Middle frontal gyrus (tissue), 1 donor: ENCODE data around the gene RPP14.
"Not testable (repeated sequence)": the region's sequence is repeated elsewhere in the genome, so short reads cannot be mapped to it uniquely, and the experiment has no call there.

Source experiments
- DNase-seq: peaks from one replicate; pipeline ENCODE4 v3.0.0-alpha.2; 2015; ENCODE audit warnings: low spot score; ENCODE audit errors: extremely low spot score

RPP14 gene

DNA sequence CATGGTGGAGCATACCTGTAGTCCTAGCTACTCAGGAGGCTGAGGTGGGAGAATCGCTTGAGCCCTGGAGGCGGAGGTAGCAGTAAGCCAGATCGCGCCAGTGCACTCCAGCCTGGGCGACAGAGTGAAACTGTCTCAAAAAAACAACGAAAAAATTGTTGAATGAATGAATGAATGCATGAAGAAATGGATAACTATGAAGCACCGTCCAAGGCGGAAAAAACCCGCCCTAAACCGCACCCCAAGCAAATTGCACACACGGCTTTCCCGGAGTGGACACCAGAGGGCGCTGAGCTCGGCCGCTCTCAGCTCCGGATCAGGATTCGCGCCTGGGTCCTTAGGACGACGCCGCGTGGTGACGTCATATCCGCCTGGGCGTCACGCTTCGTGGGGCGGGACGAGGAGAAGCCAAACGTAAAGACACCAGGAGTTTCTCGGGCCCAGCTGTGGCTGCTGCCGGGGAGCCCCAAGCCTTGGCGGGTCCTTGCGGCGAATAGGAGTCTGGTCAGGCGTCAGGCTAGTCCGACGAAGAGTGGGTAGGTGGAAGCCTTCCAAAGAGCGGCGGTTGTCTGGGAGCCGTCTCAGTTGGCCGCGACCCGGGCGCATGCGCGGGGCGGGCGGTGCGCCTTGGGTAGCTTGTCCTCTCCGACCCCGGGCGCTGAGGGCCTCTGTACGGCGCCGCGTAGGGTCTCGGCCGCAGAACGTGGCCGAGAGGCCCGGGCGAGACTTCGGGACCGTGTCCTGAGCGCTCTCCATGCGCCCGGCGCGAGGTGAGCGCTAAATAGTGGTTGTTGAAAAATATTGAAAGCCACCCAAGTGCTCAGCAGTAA, at the start of gene RPP14, which contains the start of gene HTD2:
TSS of gene RPP14 (plus strand) at position 364 of the 830 bp plus-strand sequence. CDS start 4,085 bp downstream, outside the sequence.
TSS of gene HTD2 (plus strand) at position 639 of the 830 bp plus-strand sequence. CDS start 11,094 bp downstream, outside the sequence.
- DNase-seq = peak; percentile 91

DNA sequence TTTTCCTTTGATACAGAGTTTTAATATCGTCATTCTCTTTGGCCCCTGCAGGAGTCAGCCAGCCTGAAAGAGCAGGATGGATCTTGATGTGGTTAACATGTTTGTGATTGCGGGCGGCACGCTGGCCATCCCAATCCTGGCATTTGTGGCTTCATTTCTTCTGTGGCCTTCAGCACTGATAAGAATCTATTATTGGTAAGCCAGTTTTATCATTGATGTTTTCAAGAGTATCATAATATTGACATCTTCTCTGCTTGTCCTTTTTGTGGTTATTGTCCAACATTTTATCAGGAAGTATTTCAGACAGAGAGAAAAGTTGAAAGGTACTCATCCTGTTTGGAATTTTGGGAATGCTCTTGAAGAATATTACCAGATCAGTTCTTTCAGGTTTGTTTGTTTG, 49.5 kb upstream of the RPP14 start:
- DNase-seq = no peak

DNA sequence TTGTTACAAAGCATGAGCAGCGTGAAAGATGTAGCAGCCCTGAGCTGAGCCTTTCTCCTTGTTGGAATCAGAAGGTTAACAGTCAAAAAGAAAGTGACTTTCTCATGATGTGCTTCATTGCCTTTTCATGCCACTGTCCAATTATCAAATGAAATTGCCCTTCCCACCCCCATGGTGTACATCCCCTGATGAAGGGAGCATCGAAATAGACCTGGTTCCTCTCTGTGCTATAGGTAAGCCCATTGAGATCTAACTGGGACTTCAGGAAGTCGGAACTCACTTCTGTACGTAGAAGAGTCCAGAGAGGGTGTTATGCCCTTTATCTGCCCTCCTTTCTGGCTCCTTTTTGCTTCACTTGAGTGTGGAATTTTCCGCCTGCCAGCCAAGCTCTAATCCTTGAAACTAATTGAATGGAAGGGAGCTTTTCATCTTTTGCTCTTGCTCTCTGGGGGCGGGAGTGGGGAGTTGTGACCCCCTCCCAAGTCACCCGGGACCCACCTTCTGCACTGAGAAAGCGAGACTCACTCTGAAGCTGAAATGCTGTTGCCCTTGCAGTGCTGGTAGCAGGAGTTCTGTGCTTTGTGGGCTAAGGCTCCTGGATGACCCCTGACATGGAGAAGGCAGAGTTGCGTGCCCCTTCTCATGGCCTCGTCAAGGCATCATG, 47.5 kb upstream of the RPP14 start:
- no peak for DNase-seq

DNA sequence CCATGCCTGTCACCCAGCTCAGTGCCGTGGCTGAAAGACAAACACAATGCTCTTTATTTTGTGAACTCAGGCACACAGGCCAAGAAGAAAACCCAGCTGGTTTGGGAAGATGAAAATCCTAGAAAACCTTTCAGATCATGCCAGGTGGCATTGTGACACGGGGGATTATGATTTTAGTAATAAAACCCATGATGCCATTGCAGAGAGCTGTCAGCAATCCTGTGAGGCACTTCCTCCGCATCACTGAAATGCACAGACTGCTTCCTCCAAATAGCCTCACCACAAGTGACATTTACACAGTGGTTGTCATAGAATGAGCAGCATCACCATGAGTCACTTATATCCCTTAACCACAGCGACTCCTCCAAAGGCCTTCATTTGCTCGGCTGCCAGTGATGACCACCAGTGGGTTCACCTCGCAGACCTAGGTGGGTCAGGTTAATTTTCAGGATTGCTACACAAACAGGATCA, 45.7 kb upstream of the RPP14 start:
- peak; percentile 33 for DNase-seq

DNA sequence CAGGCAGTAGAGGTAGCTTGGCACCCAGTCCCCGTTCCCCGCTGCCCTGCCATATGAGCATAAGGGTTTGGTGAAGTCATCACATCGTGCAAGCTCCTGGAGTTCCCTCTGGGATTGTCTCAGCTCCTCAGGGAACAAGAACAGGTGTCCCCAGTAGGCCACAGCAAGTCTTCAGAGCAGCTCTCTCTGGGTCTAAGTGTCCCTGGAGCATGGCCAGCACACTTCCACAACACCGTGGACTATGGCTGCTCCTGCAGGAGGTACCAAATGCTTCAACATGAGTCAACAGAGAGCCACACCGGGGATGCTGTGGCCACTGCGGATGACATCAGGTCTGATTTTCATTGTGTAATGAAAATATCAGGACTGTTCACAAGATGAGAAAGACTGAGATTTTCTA, 45.3 kb upstream of the RPP14 start:
- DNase-seq = no peak

DNA sequence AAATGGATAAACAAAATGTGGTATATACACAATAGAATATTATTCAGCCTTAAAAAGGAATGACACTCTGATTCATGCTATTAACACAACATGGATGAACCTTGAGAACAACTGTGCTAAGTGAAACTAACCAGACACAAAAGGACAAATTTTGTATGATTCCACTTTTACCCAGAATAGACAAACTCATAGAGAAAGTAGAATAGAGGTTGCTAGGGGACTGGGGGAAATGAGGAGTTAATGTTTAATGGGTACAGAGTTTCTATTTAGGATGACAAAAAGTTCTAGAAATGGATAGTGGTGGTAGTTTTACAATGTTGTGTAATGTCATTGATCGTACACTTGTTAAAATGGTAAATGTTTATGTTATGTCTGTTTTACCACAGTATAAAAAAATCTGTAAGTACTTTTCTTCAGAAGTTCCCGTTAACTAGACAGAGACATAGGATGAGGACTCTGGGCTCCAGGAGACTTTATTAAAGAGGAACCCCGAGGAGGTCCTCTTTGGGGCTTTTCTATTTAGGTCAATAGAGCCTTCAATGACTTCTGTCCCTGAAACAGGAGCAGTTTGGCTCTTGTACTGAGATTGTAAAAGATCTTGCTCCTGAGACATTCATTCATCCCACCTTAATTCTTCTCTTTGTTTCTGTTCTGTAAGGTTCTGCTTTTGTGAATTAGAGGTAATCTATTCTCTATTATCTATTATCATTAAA, 43.9 kb upstream of the RPP14 start:
- DNase-seq = no peak

DNA sequence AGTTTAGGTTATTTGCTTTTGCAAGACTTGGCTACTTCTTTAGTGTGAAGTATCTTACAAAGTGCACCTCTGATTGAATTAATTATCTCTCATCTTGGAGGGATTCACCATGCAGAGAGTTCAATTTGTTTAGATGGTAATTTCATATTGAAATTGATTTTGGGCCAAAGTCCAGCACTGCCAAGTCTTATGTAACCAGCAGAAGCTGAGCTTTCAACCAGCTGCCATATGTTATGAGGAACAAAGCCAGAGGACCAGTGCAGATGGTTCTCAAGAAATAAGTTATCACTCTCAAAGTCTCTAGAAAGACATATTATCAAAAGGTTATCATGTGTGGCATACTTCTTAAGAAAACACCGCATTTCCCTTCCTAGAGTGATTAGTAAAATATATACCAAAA, 39.5 kb upstream of the RPP14 start:
- peak; percentile 62 for DNase-seq

DNA sequence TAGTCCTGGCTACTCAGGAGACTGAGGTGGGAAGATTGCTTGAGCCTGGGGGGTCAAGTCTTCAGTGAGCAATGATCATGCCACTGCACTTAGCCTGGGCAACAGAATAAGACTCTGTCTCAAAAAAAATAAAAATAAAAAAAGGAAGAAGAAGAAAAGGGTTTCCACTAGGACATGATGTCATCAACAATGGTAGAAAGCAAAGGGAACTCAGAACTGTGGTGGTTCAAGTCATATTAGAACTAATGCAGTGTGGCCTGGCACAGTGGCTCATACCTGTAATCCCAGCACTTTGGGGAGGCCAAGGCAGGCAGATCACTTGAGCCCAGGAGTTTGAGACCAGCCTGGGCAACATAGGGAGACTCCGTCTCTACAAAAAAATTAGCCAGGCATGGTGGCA, 38.5 kb upstream of the RPP14 start:
- not testable (repeated sequence) for DNase-seq

DNA sequence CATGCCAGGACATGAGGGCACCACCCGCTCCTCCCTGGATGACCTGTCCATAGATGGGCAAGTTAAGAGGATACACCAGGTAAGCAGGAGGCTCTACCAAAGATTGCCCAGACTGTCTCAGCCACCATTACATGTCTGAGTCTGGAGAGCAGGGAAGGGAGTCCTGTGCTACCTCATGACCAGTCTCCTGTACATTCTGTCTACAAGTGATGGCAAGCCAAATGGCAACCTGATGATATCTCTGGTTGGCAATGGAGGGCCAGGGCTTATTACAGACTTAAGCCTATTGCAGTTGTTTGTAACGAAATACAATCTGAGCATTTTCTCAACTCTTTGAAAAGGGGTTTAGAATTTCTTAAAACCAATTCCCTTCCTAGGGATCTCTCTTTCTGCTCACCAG, 36.7 kb upstream of the RPP14 start:
- no peak for DNase-seq

DNA sequence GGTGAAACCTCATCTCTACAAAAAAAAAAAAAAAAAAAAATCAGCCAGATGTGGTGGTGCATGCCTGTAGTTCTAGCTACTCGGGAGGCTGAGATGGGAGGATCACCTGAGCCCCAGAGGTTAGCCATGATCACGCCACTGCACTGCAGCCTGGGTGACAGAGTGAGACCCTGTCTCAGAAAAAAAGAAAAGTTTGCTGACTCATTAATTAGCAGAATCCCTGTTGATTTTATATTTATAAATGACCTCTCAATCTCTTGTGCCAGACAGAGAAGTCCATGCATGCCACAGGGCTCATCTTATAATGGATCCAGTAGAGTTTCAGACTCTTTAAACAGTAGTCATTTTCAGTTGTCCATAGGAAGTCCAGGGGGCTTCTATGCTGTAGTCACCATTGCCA, 35.6 kb upstream of the RPP14 start:
- DNase-seq = no peak

DNA sequence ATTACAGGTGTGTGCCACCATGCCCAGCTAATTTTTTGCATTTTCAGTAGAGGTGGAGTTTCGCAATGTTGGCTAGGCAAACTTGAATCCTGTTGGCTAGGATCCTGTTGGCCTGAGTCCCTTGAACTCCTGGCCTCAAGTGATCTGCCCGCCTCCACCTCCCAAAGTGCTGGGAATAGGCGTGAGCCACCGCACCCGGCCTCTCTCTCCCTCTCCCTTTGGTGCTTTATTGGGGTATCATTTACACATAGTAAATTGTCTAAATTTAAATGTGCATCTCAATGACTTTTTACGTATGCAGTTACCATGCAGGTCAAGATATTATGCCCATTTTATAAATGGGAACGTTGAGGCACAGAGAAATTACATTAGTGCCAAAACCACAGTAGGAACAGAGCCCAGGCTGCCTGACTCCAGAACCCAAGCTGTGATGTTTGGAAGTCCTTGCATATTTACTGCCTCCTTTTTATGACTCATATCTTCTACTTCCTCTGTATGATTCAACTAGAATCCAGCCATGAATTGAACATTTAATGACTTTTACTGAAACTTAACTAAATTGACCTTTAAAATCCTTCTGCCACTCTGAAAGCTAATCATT, 34.0 kb upstream of the RPP14 start:
- no peak for DNase-seq

DNA sequence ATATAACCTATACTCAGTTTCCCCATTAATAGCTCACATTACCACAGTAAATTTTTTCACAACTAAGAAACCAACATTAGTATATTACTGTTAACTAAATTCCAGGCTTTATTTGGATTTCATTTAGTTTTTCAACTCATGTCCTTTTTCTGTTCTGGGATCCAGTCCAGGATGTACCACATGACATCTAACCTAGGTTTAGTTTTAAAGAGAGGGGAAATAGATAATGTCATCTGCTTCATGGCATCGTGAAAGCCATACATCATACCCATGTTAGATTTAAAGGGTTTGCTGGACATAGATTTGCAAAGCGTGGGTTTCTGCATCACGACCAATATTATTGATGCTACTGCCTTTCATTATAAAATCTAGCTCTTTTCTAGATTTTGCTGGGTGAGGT, 33.2 kb upstream of the RPP14 start:
- DNase-seq = no peak

DNA sequence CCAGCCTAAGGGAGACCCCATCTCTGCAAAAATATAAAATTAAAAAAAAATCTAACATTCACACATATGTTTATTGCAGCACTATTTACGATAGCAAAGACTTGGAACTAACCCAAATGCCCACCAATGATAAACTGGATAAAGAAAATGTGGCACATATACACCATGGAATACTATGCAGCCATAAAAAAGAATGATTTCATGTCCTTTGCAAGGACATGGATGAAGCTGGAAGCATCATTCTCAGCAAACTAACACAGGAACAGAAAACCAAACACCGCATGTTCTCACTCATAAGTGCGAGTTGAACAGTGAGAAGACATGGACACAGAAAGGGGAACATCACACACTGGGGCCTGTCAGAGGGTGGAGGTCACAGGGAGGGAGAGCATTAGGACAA, 32.7 kb upstream of the RPP14 start:
- not testable (repeated sequence) for DNase-seq

DNA sequence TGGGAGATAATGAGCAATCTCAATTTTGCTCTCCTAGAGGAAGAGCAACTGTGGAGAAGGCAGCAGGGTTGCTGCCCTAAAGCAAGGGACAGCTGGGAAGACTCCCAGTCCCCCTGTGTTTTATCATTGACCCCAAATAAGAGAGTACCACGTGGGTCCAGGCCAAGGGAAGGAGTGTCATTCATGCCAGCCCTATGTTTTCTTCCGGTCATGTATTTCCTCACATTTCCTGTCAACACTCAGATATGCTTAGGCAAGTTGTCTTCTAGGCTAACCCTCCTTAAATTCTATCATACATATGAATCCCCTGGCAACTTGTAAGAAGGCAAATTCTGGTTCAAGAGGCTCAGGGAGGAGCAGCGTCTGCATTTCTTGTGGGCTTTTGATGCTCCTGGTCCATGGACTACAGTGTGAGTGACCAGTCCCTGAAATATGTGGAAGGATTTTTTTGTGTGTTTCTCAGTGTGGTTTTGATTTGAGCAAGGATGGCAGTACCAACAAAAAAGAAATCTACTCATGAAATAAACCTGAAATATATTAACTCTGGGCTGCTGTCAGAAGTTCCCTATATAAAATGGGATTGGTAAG, 31.9 kb upstream of the RPP14 start:
- DNase-seq = no peak

DNA sequence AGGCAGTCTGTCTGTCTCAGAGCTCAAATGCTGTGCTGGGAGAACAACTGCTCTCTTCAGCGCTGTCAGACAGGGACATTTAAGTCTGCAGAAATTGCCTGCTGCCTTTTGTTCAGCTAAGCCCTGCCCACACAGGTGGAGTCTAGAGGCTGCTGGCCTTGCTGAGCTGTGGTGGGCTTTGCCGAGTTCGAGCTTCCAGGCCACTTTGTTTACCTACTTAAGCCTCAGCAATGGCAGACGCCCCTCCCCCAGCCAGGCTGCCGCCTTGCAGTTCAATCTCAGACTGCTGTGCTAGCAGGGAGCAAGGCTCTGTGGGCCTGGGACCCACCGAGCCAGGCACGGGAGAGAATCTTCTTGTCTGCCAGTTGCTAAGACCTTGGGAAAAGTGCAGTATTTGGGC, 25.0 kb upstream of the RPP14 start:
- DNase-seq = no peak

DNA sequence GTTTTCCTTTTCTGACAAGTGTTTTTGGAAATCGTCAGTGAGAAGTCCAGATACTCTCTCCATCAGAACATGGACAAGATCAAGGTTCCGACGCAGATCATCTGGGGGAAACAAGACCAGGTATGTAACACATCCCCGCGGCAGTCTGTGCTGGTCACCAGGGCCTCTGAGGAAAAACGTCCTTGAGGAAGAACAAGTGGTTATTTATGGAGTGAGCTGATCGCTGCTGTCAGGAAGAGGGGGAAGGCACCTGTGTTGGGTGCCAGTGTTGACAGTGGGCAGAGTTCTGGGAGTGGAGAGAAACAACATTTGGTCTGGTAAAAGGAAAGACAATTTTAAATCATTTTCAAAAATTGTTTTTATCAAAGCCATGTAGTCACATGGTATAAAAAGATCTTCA, 20.7 kb upstream of the RPP14 start:
- no peak for DNase-seq

DNA sequence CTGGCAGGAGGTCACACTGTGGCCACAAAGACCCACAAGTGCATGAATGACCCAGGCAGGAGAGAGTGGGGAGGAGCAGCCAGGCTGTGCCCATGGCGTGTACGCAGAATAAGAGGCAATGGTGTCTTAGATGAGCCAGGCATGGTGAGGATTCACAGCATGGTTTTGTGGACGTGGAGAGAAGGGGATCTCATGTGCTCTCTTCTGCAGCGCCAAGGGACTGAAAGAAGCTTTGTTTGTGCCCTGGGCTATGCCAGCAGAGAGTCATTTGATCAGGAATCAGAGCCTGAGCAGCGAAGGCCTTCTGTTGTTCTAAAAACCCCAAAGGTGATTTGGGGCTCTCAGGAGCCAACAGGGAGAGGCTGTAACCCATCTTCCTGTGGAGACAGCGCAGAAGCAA, 18.7 kb upstream of the RPP14 start:
- DNase-seq = no peak

DNA sequence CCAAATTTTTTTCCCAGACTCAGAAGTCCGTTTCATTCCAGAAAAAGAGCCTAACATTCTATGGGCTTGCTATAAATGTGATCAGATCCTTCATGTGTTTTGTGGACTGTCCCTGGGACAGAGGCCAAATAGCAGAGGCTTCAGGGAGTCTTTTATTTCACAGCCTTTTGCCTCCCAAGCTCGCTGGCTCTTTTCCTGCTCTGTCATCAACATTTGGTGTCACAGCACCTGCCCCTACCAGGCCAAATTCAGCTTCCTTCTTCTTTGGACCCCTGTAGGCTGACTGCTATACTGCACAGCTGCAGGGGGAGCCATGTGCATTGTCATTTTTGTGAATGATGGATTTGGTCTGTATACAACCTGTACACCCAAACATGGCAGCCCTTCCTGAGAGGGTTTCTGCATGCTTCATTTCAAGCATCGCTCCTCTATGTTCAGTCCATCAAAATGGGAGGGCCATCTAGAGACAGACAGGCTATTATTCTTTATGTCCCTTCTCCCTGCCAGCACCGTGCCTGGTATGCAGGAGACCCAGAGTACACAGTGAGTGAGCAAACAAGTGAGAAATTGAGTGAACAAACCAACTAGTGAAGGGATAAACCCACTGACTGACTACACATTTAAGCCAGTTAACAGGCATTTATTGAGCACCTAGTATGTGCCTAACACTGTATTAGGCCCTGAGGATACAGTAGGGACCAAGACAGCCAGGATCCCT, 17.9 kb upstream of the RPP14 start:
- no peak for DNase-seq

DNA sequence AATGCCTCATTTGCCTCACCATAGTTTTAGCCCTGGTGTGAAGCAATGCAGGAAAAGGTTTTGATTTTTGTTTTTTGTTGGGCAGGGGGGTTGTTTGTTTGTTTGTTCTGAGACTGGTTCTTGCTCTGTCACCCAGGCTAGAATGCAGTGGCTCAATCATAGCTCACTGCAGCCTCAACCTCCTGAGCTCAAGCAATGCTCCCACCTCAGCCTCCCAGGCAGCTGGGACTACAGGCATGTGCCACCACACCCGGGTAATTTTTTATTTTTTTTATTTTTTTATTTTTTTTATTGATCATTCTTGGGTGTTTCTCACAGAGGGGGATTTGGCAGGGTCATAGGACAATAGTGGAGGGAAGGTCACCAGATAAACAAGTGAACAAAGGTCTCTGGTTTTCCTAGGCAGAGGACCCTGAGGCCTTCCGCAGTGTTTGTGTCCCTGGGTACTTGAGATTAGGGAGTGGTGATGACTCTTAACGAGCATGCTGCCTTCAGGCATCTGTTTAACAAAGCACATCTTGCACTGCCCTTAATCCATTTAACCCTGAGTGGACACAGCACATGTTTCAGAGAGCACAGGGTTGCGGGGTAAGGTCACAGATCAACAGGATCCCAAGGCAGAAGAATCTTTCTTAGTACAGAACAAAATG, 17.0 kb upstream of the RPP14 start:
- not testable (repeated sequence) for DNase-seq

DNA sequence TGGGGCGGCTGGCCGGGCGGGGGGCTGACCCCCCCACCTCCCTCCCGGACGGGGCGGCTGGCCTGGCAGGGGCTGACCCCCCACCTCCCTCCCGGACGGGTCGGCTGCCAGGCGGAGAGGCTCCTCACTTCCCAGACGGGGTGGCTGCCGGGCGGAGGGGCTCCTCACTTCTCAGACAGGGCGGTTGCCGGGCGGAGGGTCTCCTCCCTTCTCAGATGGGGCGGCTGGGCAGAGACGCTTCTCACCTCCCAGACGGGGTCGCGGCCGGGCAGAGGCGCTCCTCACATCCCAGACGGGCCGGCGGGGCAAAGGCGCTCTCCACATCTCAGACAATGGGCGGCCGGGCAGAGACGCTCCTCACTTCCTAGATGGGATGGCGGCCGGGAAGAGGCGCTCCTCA, 15.6 kb upstream of the RPP14 start:
- not testable (repeated sequence) for DNase-seq
